K562 (cell line): ENCODE measurements around the gene UBR1. TPM values are rescaled to one million over a fixed set of nuclear protein-coding genes. Genes with fewer than 3 reads are reported as not detected.

Experiments used
- ATF7 ChIP-seq: fragments of 450-650 bp; IDR thresholded peaks from 2 replicates; pipeline ENCODE4 v1.7.1; 2014; ENCODE audit warnings: mild to moderate bottlenecking, moderate library complexity
- BRF1 ChIP-seq: IDR thresholded peaks from 3 replicates; pipeline ENCODE4 v1.6.1; 2011; ENCODE audit warnings: borderline replicate concordance, mild to moderate bottlenecking; ENCODE audit not compliant: insufficient read length; ENCODE audit errors: extremely low read depth
- HNRNPH1 ChIP-seq: fragments of 200-400 bp; formaldehyde crosslinking; optimal IDR thresholded peaks from 2 replicates; pipeline ENCODE3; 2017; ENCODE audit warnings: low read depth, mild to moderate bottlenecking, low read length, moderate library complexity
- MAZ ChIP-seq, 2 experiments: fragments of 450-650 bp in 1 of 2; sonication (generic) in 1 of 2; formaldehyde crosslinking; IDR thresholded peaks in 1 of 2; conservative IDR thresholded peaks in 1 of 2; 2 replicates each; pipeline versions ENCODE4 v1.4.0 to v1.5.0; 2020; ENCODE audit warnings: mild to moderate bottlenecking in 1 of 2, missing genetic modification reagents in 1 of 2
- NFYB ChIP-seq: IDR thresholded peaks from 2 replicates; pipeline ENCODE4 v1.6.1; 2011; ENCODE audit warnings: mild to moderate bottlenecking, moderate library complexity; ENCODE audit not compliant: insufficient read length; ENCODE audit errors: extremely low read depth
- OTX1 ChIP-seq: fragments of 450-650 bp; formaldehyde crosslinking; IDR thresholded peaks from 2 replicates; pipeline ENCODE4 v1.4.0; 2022; ENCODE audit warnings: mild to moderate bottlenecking
- POLR3G ChIP-seq: IDR thresholded peaks from 2 replicates; pipeline ENCODE4 v1.6.1; 2011; ENCODE audit not compliant: insufficient read length, insufficient replicate concordance; ENCODE audit errors: extremely low read depth
- RCOR1 ChIP-seq, 2 experiments: IDR thresholded peaks; 2 replicates each; pipeline ENCODE4 v1.6.1; 2012; ENCODE audit warnings: low read depth in 2 of 2, low read length in 2 of 2, borderline replicate concordance in 1 of 2, improper control_type of control experiment in 1 of 2
- SAFB2 ChIP-seq: fragments of 200-400 bp; formaldehyde crosslinking; IDR thresholded peaks from 2 replicates; pipeline ENCODE4 v1.6.1; 2018; ENCODE audit warnings: borderline replicate concordance, low read length, low read depth, moderate library complexity; ENCODE audit not compliant: severe bottlenecking
- SPI1 ChIP-seq: IDR thresholded peaks from 2 replicates; pipeline ENCODE4 v1.6.1; 2011; ENCODE audit warnings: low read depth, low read length, control low read depth, borderline replicate concordance
- STAT5B ChIP-seq: fragments of 250-450 bp; sonication (Bioruptor Pico); IDR thresholded peaks from 2 replicates; pipeline ENCODE4 v1.8.0; 2021; ENCODE audit warnings: mild to moderate bottlenecking, inconsistent platforms
- TCF7L2 ChIP-seq: fragments of 150-350 bp; IDR thresholded peaks from 2 replicates; pipeline ENCODE4 v1.6.1; 2016; ENCODE audit warnings: low read depth, mild to moderate bottlenecking, low read length, moderate library complexity
- TRIM28 ChIP-seq: fragments of 450-650 bp; IDR thresholded peaks from 2 replicates; pipeline ENCODE4 v1.6.1; 2017
- ZBTB8A ChIP-seq: fragments of 450-650 bp; IDR thresholded peaks from 2 replicates; pipeline ENCODE4 v1.6.1; 2018; ENCODE audit warnings: mild to moderate bottlenecking, moderate library complexity; ENCODE audit not compliant: partially characterized antibody
- ZKSCAN3 ChIP-seq: fragments of 250-450 bp; sonication (Bioruptor Pico); IDR thresholded peaks from 2 replicates; pipeline ENCODE4 v1.4.0; 2020
- ZNF644 ChIP-seq: fragments of 200-800 bp; sonication (Bioruptor generic); IDR thresholded peaks from 2 replicates; pipeline ENCODE4 v1.6.1; 2016; ENCODE audit warnings: low read depth, missing genetic modification characterization, missing compliant biosample characterization
- polyA plus RNA-seq, 8 experiments: library from polyadenylated mRNA; depleted of rRNA in 4 of 8; stranded (reverse) in 5 of 8; unstranded in 3 of 8; fragments of >200 nt; fragmentation: Nextera tagmentation in 2 of 8; fragmentation: Illumina TruSeq in 1 of 8; extraction: Ambion mirVana in 2 of 8; extraction: Trizol in 1 of 8; gene quantifications; 2 replicates each; pipeline versions ENCODE4 v1.2.1 to v1.2.3, GENCODE V29; 2011 to 2014; ENCODE audit warnings: inconsistent platforms in 1 of 8, missing spikeins in 1 of 8
- total RNA-seq, 7 experiments: library from RNA; depleted of rRNA in 6 of 7; stranded (reverse); fragments of >200 nt in 6 of 7; fragmentation: Illumina TruSeq in 2 of 7; extraction: Trizol in 2 of 7; gene quantifications; 2 replicates each; pipeline versions ENCODE4 v1.2.1 to v1.2.3, GENCODE V29; 2011 to 2021; ENCODE audit warnings: low replicate concordance in 1 of 7
- TF ChIP-seq, protein P1 (sequence below): fragments of 450-650 bp; IDR thresholded peaks from 2 replicates; pipeline ENCODE4 v1.6.1; 2017; ENCODE audit warnings: mild to moderate bottlenecking, moderate library complexity
- TF ChIP-seq, protein P2 (sequence below): fragments of 450-650 bp; conservative IDR thresholded peaks from 2 replicates; pipeline ENCODE4 v1.6.1; 2016; ENCODE audit warnings: missing genetic modification characterization, low read depth, mild to moderate bottlenecking, missing compliant biosample characterization, moderate library complexity
- TF ChIP-seq, protein P3 (sequence below): sonication (generic); formaldehyde crosslinking; IDR thresholded peaks from 2 replicates; pipeline ENCODE4 v1.4.0; 2020; ENCODE audit warnings: mild to moderate bottlenecking, missing genetic modification reagents
- TF ChIP-seq, protein P4 (sequence below): sonication (generic); formaldehyde crosslinking; IDR thresholded peaks from 2 replicates; pipeline ENCODE4 v1.8.0; 2023; ENCODE audit warnings: mild to moderate bottlenecking, missing genetic modification reagents

Gene UBR1
- total and polyA plus RNA-seq, 9 of the 15 experiments (the other 6 are each of a cell fraction or from before 2014, with no cell fraction given): 5.8 to 30.7 (median 15.3) TPM

DNA sequence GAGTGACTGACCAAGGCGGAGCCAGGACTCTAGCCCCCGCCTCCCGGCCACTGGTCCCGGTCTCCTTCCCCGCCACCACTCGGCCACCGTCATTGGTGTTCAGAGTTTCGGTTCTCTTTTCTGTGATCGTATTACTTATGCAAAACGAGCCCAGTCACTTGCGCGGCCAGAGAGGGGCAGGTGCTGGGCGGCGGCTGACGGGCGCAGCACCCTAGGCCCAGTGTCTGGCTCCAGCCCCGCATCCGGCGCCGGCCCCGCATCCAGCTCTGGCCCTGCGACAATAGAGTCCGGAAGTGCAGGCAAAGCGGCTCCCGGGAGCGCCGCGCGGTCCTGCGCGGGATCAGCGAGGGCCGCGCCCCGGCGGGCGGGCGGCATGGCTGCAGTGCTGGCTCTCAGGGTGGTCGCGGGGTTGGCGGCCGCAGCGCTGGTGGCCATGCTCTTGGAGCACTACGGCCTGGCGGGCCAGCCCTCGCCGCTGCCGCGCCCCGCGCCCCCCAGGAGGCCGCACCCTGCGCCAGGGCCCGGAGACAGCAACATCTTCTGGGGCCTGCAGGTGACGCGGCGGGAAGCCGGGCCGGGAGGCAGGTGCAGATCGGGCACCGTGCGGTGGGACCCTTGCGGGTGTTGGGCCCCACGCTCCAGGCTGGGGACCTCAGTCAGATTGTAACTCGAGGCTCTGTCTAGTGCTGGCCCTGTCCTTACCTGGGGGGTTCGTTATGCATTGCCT is 27.8 kb upstream of the UBR1 start, which contains the start of gene TMEM62 (continued):
- TF ChIP-seq, protein P1, sequence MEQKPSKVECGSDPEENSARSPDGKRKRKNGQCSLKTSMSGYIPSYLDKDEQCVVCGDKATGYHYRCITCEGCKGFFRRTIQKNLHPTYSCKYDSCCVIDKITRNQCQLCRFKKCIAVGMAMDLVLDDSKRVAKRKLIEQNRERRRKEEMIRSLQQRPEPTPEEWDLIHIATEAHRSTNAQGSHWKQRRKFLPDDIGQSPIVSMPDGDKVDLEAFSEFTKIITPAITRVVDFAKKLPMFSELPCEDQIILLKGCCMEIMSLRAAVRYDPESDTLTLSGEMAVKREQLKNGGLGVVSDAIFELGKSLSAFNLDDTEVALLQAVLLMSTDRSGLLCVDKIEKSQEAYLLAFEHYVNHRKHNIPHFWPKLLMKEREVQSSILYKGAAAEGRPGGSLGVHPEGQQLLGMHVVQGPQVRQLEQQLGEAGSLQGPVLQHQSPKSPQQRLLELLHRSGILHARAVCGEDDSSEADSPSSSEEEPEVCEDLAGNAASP: no peak
- TF ChIP-seq ZNF644 (tag) (no peak; the same call in 1 of the 2 replicates), ZBTB8A (no peak), HNRNPH1 (no peak), ATF7 (peak; percentile 73; the same call in 1 of the 2 replicates), OTX1 (CRISPR knock-in tag) (no peak), SPI1 (no peak), NFYB (no peak), BRF1 (no peak), SAFB2 (no peak), TRIM28 (no peak), TCF7L2 (no peak), STAT5B (CRISPR knock-in tag) (no peak), POLR3G (no peak), MAZ (CRISPR knock-in tag; conservative IDR thresholded peaks at IDR 0.05 in 1 of 2, IDR thresholded peaks at IDR 0.05 in 1 of 2) (peak in 1 of 2 experiments; percentile 49; a peak in 3 of 4 replicates), RCOR1 (IDR thresholded peaks at IDR 0.05; ENCODE audit: borderline replicate concordance in 1 of 2, low read depth in 2 of 2, low read length in 2 of 2) (peak in 1 of 2 experiments; percentile 57; a peak in 1 of 4 replicates), ZKSCAN3 (CRISPR knock-in tag) (no peak)
- TF ChIP-seq, protein P2, sequence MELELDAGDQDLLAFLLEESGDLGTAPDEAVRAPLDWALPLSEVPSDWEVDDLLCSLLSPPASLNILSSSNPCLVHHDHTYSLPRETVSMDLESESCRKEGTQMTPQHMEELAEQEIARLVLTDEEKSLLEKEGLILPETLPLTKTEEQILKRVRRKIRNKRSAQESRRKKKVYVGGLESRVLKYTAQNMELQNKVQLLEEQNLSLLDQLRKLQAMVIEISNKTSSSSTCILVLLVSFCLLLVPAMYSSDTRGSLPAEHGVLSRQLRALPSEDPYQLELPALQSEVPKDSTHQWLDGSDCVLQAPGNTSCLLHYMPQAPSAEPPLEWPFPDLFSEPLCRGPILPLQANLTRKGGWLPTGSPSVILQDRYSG (tag): no peak
- TF ChIP-seq, protein P3, sequence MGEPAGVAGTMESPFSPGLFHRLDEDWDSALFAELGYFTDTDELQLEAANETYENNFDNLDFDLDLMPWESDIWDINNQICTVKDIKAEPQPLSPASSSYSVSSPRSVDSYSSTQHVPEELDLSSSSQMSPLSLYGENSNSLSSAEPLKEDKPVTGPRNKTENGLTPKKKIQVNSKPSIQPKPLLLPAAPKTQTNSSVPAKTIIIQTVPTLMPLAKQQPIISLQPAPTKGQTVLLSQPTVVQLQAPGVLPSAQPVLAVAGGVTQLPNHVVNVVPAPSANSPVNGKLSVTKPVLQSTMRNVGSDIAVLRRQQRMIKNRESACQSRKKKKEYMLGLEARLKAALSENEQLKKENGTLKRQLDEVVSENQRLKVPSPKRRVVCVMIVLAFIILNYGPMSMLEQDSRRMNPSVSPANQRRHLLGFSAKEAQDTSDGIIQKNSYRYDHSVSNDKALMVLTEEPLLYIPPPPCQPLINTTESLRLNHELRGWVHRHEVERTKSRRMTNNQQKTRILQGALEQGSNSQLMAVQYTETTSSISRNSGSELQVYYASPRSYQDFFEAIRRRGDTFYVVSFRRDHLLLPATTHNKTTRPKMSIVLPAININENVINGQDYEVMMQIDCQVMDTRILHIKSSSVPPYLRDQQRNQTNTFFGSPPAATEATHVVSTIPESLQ: no peak
- TF ChIP-seq, protein P4, sequence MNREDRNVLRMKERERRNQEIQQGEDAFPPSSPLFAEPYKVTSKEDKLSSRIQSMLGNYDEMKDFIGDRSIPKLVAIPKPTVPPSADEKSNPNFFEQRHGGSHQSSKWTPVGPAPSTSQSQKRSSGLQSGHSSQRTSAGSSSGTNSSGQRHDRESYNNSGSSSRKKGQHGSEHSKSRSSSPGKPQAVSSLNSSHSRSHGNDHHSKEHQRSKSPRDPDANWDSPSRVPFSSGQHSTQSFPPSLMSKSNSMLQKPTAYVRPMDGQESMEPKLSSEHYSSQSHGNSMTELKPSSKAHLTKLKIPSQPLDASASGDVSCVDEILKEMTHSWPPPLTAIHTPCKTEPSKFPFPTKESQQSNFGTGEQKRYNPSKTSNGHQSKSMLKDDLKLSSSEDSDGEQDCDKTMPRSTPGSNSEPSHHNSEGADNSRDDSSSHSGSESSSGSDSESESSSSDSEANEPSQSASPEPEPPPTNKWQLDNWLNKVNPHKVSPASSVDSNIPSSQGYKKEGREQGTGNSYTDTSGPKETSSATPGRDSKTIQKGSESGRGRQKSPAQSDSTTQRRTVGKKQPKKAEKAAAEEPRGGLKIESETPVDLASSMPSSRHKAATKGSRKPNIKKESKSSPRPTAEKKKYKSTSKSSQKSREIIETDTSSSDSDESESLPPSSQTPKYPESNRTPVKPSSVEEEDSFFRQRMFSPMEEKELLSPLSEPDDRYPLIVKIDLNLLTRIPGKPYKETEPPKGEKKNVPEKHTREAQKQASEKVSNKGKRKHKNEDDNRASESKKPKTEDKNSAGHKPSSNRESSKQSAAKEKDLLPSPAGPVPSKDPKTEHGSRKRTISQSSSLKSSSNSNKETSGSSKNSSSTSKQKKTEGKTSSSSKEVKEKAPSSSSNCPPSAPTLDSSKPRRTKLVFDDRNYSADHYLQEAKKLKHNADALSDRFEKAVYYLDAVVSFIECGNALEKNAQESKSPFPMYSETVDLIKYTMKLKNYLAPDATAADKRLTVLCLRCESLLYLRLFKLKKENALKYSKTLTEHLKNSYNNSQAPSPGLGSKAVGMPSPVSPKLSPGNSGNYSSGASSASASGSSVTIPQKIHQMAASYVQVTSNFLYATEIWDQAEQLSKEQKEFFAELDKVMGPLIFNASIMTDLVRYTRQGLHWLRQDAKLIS (CRISPR knock-in tag): peak; percentile 69
